SK-N-SH treated with all-trans-retinoic acid at 6 μM for 48 hours (cell line): Measurements from ENCODE around the gene PDZD2.

ENCODE experiments used
- ATAC-seq: fragments of 200-7000 bp; cut with Tn5 transposase; 3 replicates; pipeline ENCODE4 v1.9.1; 2020; ENCODE audit warnings: mild to moderate bottlenecking, moderate library complexity
- ARNTL ChIP-seq: fragments of 450-650 bp; formaldehyde crosslinking; IDR thresholded peaks from 2 replicates; pipeline ENCODE4 v1.5.0; 2020; ENCODE audit warnings: low read depth, mild to moderate bottlenecking, moderate library complexity, borderline replicate concordance
- CSDC2 ChIP-seq: fragments of 250-450 bp; sonication (Bioruptor Pico); IDR thresholded peaks from 2 replicates; pipeline ENCODE4 v1.5.0; 2020; ENCODE audit warnings: mild to moderate bottlenecking, moderate library complexity
- ESRRG ChIP-seq: fragments of 250-450 bp; sonication (Bioruptor Pico); IDR thresholded peaks from 2 replicates; pipeline ENCODE4 v1.6.1; 2021; ENCODE audit warnings: mild to moderate bottlenecking
- GLIS3 ChIP-seq: fragments of 250-450 bp; sonication (Bioruptor Pico); IDR thresholded peaks from 2 replicates; pipeline ENCODE4 v1.5.0; 2020; ENCODE audit warnings: mild to moderate bottlenecking, moderate library complexity
- ISL1 ChIP-seq: fragments of 250-450 bp; sonication (Bioruptor Pico); IDR thresholded peaks from 2 replicates; pipeline ENCODE4 v2.1.2; 2022; ENCODE audit warnings: mild to moderate bottlenecking, moderate library complexity
- OSR1 ChIP-seq: fragments of 250-450 bp; sonication (Bioruptor Pico); IDR thresholded peaks from 2 replicates; pipeline ENCODE4 v1.8.0; 2022; ENCODE audit warnings: moderate library complexity, mild to moderate bottlenecking, inconsistent platforms
- PPARA ChIP-seq: fragments of 250-450 bp; sonication (Bioruptor Pico); IDR thresholded peaks from 2 replicates; pipeline ENCODE4 v1.5.0; 2020; ENCODE audit warnings: mild to moderate bottlenecking, borderline replicate concordance
- RARB ChIP-seq: fragments of 250-450 bp; sonication (Bioruptor Pico); IDR thresholded peaks from 2 replicates; pipeline ENCODE4 v1.8.0; 2021; ENCODE audit warnings: mild to moderate bottlenecking, moderate library complexity
- SNAI2 ChIP-seq: fragments of 250-450 bp; sonication (Bioruptor Pico); IDR thresholded peaks from 2 replicates; pipeline ENCODE4 v1.5.0; 2020; ENCODE audit warnings: mild to moderate bottlenecking, moderate library complexity
- TCF4 ChIP-seq: fragments of 250-450 bp; sonication (Bioruptor Pico); IDR thresholded peaks from 2 replicates; pipeline ENCODE4 v1.8.0; 2021; ENCODE audit warnings: mild to moderate bottlenecking, moderate library complexity, borderline replicate concordance
- TOX ChIP-seq: fragments of 250-450 bp; sonication (Bioruptor Pico); IDR thresholded peaks from 2 replicates; pipeline ENCODE4 v1.8.0; 2021; ENCODE audit warnings: mild to moderate bottlenecking, moderate library complexity, borderline replicate concordance
- ZC3H10 ChIP-seq: fragments of 250-450 bp; sonication (Bioruptor Pico); IDR thresholded peaks from 2 replicates; pipeline ENCODE4 v1.5.1; 2021; ENCODE audit warnings: mild to moderate bottlenecking, moderate library complexity
- ZFP30 ChIP-seq: fragments of 450-650 bp; formaldehyde crosslinking; IDR thresholded peaks from 2 replicates; pipeline ENCODE4 v1.5.0; 2022; ENCODE audit warnings: mild to moderate bottlenecking, moderate library complexity
- ZNF565 ChIP-seq: fragments of 450-650 bp; formaldehyde crosslinking; conservative IDR thresholded peaks from 2 replicates; pipeline ENCODE4 v1.5.0; 2020; ENCODE audit warnings: low read depth, mild to moderate bottlenecking, moderate library complexity
- ZNF70 ChIP-seq: fragments of 450-650 bp; formaldehyde crosslinking; IDR thresholded peaks from 2 replicates; pipeline ENCODE4 v1.5.0; 2020; ENCODE audit warnings: mild to moderate bottlenecking, moderate library complexity
- ZNF8 ChIP-seq: fragments of 450-650 bp; formaldehyde crosslinking; IDR thresholded peaks from 2 replicates; pipeline ENCODE4 v1.5.0; 2020; ENCODE audit warnings: mild to moderate bottlenecking, moderate library complexity
- TF ChIP-seq, protein P1 (sequence below): fragments of 250-450 bp; sonication (Bioruptor Pico); IDR thresholded peaks from 2 replicates; pipeline ENCODE4 v1.8.0; 2020; ENCODE audit warnings: mild to moderate bottlenecking, moderate library complexity, borderline replicate concordance
- TF ChIP-seq, protein P2 (sequence below): fragments of 250-450 bp; sonication (Bioruptor Pico); IDR thresholded peaks from 2 replicates; pipeline ENCODE4 v1.5.0; 2020; ENCODE audit warnings: mild to moderate bottlenecking, moderate library complexity
- TF ChIP-seq, protein P3 (sequence below): fragments of 250-450 bp; sonication (Bioruptor Pico); IDR thresholded peaks from 2 replicates; pipeline ENCODE4 v1.5.1; 2020; ENCODE audit warnings: low read depth, mild to moderate bottlenecking, moderate library complexity
- TF ChIP-seq, protein P4 (sequence below): fragments of 250-450 bp; sonication (Bioruptor Pico); IDR thresholded peaks from 2 replicates; pipeline ENCODE4 v1.8.0; 2021; ENCODE audit warnings: low read depth, mild to moderate bottlenecking, moderate library complexity, borderline replicate concordance

The PDZD2 gene

DNA sequence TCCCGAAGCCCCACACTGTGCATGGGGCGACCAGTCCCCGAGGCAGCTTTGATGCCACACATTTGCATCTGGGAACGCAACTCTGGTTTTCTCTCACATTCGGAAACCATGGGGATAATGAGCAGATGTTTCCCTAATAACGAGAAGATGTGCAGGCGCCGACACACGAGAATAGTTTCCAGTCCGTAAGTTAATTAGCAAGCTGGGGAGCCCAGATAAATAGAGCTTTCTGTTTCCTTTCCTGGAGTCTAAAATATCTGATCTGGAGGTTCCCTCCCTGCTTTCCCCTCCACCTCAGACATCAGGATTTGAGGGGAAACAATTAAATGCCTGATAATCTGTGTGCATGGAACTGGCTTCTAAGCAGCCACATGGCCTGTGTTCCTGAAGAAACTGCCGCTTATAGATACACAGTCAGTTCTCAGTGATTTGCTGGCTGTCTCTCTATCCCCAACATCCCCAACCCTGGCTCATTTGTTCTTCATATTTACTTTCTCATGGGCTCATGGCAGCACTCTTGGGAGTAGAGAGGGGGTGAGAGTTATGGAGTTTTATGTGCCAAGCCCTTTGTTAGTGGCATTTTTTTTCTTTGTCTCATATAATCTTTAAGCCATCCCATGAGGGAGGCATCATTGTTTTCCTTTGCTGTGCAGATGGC is 62.8 kb downstream of the PDZD2 start:
- peak; percentile 62 for ATAC-seq
- TF ChIP-seq ISL1 (CRISPR knock-in tag), result no peak
- TF ChIP-seq ZNF565 (CRISPR knock-in tag), result no peak
- TF ChIP-seq, protein P1, sequence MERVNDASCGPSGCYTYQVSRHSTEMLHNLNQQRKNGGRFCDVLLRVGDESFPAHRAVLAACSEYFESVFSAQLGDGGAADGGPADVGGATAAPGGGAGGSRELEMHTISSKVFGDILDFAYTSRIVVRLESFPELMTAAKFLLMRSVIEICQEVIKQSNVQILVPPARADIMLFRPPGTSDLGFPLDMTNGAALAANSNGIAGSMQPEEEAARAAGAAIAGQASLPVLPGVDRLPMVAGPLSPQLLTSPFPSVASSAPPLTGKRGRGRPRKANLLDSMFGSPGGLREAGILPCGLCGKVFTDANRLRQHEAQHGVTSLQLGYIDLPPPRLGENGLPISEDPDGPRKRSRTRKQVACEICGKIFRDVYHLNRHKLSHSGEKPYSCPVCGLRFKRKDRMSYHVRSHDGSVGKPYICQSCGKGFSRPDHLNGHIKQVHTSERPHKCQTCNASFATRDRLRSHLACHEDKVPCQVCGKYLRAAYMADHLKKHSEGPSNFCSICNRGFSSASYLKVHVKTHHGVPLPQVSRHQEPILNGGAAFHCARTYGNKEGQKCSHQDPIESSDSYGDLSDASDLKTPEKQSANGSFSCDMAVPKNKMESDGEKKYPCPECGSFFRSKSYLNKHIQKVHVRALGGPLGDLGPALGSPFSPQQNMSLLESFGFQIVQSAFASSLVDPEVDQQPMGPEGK (CRISPR knock-in tag), result no peak
- TF ChIP-seq PPARA (CRISPR knock-in tag), result no peak
- TF ChIP-seq, protein P2, sequence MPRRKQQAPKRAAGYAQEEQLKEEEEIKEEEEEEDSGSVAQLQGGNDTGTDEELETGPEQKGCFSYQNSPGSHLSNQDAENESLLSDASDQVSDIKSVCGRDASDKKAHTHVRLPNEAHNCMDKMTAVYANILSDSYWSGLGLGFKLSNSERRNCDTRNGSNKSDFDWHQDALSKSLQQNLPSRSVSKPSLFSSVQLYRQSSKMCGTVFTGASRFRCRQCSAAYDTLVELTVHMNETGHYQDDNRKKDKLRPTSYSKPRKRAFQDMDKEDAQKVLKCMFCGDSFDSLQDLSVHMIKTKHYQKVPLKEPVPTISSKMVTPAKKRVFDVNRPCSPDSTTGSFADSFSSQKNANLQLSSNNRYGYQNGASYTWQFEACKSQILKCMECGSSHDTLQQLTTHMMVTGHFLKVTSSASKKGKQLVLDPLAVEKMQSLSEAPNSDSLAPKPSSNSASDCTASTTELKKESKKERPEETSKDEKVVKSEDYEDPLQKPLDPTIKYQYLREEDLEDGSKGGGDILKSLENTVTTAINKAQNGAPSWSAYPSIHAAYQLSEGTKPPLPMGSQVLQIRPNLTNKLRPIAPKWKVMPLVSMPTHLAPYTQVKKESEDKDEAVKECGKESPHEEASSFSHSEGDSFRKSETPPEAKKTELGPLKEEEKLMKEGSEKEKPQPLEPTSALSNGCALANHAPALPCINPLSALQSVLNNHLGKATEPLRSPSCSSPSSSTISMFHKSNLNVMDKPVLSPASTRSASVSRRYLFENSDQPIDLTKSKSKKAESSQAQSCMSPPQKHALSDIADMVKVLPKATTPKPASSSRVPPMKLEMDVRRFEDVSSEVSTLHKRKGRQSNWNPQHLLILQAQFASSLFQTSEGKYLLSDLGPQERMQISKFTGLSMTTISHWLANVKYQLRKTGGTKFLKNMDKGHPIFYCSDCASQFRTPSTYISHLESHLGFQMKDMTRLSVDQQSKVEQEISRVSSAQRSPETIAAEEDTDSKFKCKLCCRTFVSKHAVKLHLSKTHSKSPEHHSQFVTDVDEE (CRISPR knock-in tag), result no peak; the same call in 1 of the 2 replicates
- no peak for TF ChIP-seq ZNF8 (CRISPR knock-in tag)
- no peak for TF ChIP-seq RARB (CRISPR knock-in tag)
- 0 out of 2 replicates have a peak, but pooled peaks have one; percentile 25 for TF ChIP-seq ZNF70 (CRISPR knock-in tag)
- TF ChIP-seq GLIS3 (CRISPR knock-in tag), result no peak
- no peak for TF ChIP-seq TOX
- no peak for TF ChIP-seq ARNTL (CRISPR knock-in tag)
- TF ChIP-seq TCF4 (CRISPR knock-in tag), result peak; percentile 94; the same call in 1 of the 2 replicates
- no peak for TF ChIP-seq OSR1 (CRISPR knock-in tag)
- no peak for TF ChIP-seq ZFP30
- TF ChIP-seq, protein P3, sequence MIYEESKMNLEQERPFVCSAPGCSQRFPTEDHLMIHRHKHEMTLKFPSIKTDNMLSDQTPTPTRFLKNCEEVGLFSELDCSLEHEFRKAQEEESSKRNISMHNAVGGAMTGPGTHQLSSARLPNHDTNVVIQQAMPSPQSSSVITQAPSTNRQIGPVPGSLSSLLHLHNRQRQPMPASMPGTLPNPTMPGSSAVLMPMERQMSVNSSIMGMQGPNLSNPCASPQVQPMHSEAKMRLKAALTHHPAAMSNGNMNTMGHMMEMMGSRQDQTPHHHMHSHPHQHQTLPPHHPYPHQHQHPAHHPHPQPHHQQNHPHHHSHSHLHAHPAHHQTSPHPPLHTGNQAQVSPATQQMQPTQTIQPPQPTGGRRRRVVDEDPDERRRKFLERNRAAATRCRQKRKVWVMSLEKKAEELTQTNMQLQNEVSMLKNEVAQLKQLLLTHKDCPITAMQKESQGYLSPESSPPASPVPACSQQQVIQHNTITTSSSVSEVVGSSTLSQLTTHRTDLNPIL (CRISPR knock-in tag), result no peak

DNA sequence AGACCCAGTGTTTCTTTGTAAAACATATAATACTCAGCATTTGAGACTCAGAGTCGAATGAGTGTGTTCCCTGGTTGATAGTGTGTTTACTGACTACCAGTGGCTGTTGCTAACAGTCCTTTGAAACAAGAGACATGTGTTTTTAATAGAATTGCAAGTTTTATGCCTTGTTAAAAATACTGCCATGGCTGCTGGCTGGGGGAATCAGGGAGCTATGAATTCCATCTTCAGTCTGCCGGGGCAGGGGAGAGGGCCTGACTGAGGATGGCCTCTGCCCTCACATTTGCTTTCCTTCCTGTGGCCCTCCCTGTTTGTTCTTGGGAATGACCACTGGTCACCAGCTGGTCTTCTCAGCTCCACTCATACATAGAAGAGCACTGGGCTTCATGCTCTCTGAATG is 63.8 kb downstream of the PDZD2 start:
- ATAC-seq, result peak; percentile 34; the same call in 1 of the 3 replicates
- TF ChIP-seq TCF4 (CRISPR knock-in tag), result 0 out of 2 replicates have a peak, but pooled peaks have one; percentile 24
- TF ChIP-seq PPARA (CRISPR knock-in tag), result no peak

DNA sequence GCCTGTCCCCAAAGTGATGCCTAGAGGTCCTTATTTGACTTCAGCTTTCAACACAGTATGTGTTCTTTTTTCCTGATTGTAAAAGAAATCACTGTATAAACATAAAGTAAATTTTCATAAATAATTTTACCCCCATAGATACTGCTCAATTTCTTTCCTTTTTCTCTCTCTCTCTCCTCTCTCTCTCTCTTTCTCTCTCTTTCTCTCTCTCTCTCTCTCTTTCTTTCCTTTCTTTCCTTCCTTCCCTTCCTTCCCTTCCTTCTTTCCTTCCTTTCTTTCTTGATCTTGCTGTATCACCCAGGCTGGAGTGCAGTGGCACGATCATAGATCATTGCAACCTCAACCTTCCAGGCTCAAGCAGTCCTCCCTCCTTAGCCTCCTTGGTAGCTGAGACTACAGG is 64.8 kb downstream of the PDZD2 start:
- no peak for ATAC-seq
- TF ChIP-seq GLIS3 (CRISPR knock-in tag) (no peak), ZC3H10 (no peak), PPARA (CRISPR knock-in tag) (no peak), SNAI2 (CRISPR knock-in tag) (no peak), TCF4 (CRISPR knock-in tag) (no peak), CSDC2 (CRISPR knock-in tag) (no peak), ESRRG (no peak), ISL1 (CRISPR knock-in tag) (no peak), ARNTL (CRISPR knock-in tag) (no peak)
- TF ChIP-seq, protein P4, sequence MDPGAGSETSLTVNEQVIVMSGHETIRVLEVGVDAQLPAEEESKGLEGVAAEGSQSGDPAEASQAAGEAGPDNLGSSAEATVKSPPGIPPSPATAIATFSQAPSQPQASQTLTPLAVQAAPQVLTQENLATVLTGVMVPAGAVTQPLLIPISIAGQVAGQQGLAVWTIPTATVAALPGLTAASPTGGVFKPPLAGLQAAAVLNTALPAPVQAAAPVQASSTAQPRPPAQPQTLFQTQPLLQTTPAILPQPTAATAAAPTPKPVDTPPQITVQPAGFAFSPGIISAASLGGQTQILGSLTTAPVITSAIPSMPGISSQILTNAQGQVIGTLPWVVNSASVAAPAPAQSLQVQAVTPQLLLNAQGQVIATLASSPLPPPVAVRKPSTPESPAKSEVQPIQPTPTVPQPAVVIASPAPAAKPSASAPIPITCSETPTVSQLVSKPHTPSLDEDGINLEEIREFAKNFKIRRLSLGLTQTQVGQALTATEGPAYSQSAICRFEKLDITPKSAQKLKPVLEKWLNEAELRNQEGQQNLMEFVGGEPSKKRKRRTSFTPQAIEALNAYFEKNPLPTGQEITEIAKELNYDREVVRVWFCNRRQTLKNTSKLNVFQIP (CRISPR knock-in tag), result no peak
- TF ChIP-seq, protein P3 (CRISPR knock-in tag), result no peak
